ENCODE data around the gene DEFB123.
"Not testable (repeated sequence)": the region's sequence is repeated elsewhere in the genome, so short reads cannot be mapped to it uniquely, and the experiment has no call there.

Gene DEFB123

DNA sequence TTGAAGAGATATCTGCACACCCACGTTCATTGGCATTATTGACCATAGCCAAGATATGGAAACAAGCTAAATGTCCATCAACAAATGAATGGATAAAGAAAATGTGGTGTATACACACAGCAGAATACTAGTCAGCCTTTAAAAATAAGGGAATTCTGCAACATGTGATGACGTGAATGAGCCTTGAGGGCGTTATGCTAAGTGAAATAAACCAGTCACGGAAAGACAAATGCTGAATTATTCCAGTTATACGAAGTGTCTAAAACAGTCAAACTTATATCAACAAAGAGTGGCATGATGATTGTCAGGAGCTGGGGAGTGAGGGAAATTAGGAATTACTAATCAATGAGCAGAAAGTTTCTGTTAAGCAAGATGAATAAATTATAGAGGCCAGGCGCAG is 26.1 kb upstream of the DEFB123 start:
- ChIA-PET POLR2A (ENCODE audit: low non-redundant PET) (no interaction called here), CTCF (interaction anchor here (0.6 kb wide), 1 partner anchor 67 kb away, joined by 3 read pairs; no protein-coding TSS in a partner anchor)
- no peak for DNase-seq (ENCODE audit: low spot score)
- TF ChIP-seq, protein P1, sequence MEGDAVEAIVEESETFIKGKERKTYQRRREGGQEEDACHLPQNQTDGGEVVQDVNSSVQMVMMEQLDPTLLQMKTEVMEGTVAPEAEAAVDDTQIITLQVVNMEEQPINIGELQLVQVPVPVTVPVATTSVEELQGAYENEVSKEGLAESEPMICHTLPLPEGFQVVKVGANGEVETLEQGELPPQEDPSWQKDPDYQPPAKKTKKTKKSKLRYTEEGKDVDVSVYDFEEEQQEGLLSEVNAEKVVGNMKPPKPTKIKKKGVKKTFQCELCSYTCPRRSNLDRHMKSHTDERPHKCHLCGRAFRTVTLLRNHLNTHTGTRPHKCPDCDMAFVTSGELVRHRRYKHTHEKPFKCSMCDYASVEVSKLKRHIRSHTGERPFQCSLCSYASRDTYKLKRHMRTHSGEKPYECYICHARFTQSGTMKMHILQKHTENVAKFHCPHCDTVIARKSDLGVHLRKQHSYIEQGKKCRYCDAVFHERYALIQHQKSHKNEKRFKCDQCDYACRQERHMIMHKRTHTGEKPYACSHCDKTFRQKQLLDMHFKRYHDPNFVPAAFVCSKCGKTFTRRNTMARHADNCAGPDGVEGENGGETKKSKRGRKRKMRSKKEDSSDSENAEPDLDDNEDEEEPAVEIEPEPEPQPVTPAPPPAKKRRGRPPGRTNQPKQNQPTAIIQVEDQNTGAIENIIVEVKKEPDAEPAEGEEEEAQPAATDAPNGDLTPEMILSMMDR (conservative IDR thresholded peaks at IDR 0.05; ENCODE audit: low read depth): no peak
- H3K27ac ChIP-seq: no peak overlapping the region

DNA sequence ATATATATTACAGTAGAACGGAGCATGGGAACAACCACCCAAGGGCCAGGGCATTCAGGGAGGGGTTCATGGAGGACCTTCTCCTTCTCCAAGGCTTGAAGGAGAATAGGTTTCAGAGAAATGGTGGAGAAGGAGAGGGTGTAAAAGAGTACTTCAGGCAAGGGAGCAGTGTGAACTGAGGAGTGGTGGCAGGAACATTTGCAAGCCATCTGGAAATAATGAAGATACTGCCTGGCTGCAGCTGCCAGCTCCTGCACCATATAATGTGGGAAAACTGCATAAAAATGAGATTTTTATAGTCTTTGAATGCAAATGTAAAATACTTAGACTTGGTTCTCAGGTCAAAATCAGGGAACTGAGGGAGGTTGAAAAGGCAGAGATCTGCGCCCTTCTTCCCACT is 24.8 kb upstream of the DEFB123 start:
- DNase-seq (ENCODE audit: low spot score): no peak
- ChIA-PET CTCF (no interaction called here), POLR2A (ENCODE audit: low non-redundant PET) (no interaction called here)
- H3K27ac ChIP-seq: no peak overlapping the region
- TF ChIP-seq, protein P1 (conservative IDR thresholded peaks at IDR 0.05; ENCODE audit: low read depth): no peak

DNA sequence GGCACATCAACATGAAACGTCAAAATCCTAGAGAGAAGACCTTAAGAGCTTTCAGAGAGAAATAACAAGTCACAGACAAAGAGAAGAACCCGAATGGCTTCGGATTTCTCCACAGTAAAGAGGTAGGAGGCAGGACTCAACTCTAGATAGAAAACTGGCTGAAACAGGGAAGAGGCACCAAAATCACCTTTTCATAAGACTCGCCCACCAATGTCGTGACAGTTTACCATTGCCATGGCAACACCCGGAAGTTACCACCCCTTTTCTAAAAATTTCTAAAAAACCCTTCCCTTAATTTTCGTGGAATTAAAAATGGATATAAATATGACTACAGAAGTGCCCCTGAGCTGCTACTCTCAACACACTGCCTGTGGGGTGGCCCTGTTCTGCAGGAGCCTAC is 22.1 kb upstream of the DEFB123 start:
- POLR2A ChIA-PET (ENCODE audit: low non-redundant PET): no interaction called here
- TF ChIP-seq, protein P1 (conservative IDR thresholded peaks at IDR 0.05; ENCODE audit: low read depth): no peak
- CTCF ChIA-PET: no interaction called here
- H3K27ac ChIP-seq: no peak overlapping the region
- no peak for DNase-seq (ENCODE audit: low spot score)

DNA sequence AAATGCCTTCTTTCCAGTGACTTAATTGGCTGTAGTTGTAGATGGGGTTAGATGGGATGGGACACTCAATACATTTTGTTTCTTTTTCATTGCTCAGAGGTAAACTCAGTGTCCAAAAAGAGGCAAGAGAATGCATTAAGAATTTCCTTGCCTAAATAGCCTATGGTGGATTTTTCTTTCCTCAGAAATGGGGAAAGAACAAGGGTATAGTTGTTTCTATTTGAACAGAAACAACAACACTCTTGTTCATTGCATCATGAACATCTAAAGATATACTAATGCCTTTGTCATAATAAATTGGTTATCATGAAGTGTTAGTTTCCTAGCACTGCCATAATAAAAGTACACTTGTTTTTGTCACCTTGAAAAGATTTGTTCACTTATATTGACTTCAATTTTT is 14.6 kb upstream of the DEFB123 start:
- ChIA-PET CTCF (no interaction called here), POLR2A (ENCODE audit: low non-redundant PET) (no interaction called here)
- H3K27ac ChIP-seq: no peak overlapping the region
- no peak for DNase-seq (ENCODE audit: low spot score)
- TF ChIP-seq, protein P1 (conservative IDR thresholded peaks at IDR 0.05; ENCODE audit: low read depth): no peak

DNA sequence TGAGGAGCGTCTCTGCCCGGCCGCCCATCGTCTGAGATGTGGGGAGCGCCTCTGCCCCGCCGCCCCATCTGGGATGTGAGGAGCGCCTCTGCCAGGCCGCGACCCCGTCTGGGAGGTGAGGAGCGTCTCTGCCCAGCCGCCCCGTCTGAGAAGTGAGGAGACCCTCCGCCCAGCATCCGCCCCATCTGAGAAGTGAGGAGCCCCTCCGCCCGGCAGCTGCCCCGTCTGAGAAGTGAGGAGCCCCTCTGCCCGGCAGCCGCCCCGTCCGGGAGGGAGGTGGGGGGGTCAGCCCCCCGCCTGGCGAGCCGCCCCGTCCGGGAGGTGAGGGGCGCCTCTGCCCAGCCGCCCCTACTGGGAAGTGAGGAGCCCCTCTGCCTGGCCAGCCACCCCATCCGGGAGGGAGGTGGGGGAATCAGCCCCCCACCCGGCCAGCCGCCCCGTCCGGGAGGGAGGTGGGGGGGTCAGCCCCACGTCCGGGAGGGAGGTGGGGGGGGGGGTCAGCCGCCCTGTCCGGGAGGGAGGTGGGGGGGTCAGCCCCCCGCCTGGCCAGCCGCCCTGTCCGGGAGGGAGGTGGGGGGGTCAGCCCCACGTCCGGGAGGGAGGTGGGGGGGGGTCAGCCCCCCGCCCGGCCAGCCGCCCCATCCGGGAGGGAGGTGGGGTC is 13.4 kb upstream of the DEFB123 start:
- H3K27ac ChIP-seq; CTCF ChIA-PET; DNase-seq (ENCODE audit: low spot score); POLR2A ChIA-PET (ENCODE audit: low non-redundant PET): not testable (repeated sequence)

DNA sequence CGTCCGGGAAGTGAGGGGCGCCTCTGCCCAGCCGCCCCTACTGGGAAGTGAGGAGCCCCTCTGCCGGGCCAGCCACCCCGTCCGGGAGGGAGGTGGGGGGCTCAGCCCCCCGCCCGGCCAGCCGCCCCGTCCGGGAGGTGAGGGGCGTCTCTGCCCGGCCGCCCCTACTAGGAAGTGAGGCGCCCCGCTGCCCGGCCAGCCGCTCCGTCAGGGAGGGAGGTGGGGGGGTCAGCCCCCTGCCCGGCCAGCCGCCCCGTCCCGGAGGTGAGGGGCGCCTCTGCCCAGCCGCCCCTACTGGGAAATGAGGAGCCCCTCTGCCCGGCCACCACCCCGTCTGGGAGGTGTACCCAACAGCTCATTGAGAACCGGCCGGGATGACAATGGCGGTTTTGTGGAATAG is 12.9 kb upstream of the DEFB123 start:
- DNase-seq (ENCODE audit: low spot score); POLR2A ChIA-PET (ENCODE audit: low non-redundant PET); CTCF ChIA-PET; H3K27ac ChIP-seq: not testable (repeated sequence)

DNA sequence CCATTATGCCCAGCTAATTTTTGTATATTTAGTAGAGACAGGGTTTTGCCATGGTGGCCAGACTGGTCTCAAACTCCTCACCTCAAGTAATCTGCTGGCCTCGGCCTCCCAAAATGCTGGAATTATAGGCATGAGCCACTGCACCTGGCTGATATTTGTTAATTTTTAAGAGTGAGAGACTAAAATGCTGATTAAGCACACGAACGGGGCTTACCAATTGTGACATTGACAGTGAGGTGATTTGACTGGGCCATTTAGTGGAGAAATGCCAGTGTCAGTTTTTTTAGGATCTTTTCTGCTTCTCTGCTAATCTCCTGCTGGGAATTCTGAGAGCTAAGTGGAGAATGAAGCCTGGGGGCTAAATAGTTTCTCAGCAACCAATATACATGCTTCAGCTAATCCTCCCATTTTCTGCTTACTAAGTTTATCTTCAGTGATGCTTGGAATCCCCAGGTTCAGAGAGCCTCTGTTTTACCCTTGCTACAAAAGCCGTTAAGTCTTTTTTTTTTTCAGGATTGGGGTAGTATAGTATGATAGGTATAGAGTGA is 9.8 kb upstream of the DEFB123 start:
- POLR2A ChIA-PET (ENCODE audit: low non-redundant PET): no interaction called here
- TF ChIP-seq, protein P1 (conservative IDR thresholded peaks at IDR 0.05; ENCODE audit: low read depth): no peak
- no peak overlapping the region for H3K27ac ChIP-seq
- DNase-seq (ENCODE audit: low spot score): no peak
- CTCF ChIA-PET: interaction anchor here (0.6 to 1.4 kb wide), 2 partner anchors 10 to 20 kb away, joined by 3 to 5 read pairs; partner anchors contain the start of gene DEFB123

Measured in RWPE1 (cell line).